IMR-90 (cell line): Measurements from ENCODE around the gene PCSK5. TPM values are rescaled to one million over a fixed set of nuclear protein-coding genes. Genes with fewer than 3 reads are reported as not detected.

ENCODE experiments used
- ATAC-seq: fragments of 200-7000 bp; cut with Tn5 transposase; 2 replicates; pipeline ENCODE4 v1.9.1; 2020; ENCODE audit warnings: low read depth, mild to moderate bottlenecking, moderate library complexity
- BruUV-seq: library from RNA; stranded (reverse); fragments of 400-500 nt; replicated peaks from 2 replicates; lab custom pipeline; 2021; lab: Mats Ljungman, UMichigan
- CTCF ChIA-PET: fragments of 300-600 bp; formaldehyde crosslinking; extraction: SDS; loops from one replicate; lab custom pipeline; 2021; ENCODE audit warnings: antibody characterized with exemption; lab: Yijun Ruan, JAX
- POLR2A ChIA-PET: fragments of 300-600 bp; sonication (Branson Sonifier 250); formaldehyde crosslinking; loops from one replicate; lab custom pipeline; 2022; ENCODE audit warnings: antibody characterized with exemption; ENCODE audit not compliant: unreplicated experiment; lab: Charles Lee
- DNase-seq: peaks from one replicate; pipeline ENCODE4 v3.0.0; 2013
- H2AFZ ChIP-seq: replicated peaks from 2 replicates; pipeline ENCODE3; 2013; ENCODE audit warnings: low read length, mild to moderate bottlenecking; ENCODE audit not compliant: poor library complexity
- H2AK5ac ChIP-seq: 2 replicates; pipeline ENCODE4 v1.6.1; 2013; ENCODE audit warnings: low read depth, low read length, inconsistent platforms
- H2AK9ac ChIP-seq: replicated peaks from 2 replicates; pipeline ENCODE3; 2013; ENCODE audit warnings: mild to moderate bottlenecking, low read depth, low read length, moderate library complexity; ENCODE audit not compliant: poor library complexity
- H2BK120ac ChIP-seq: 2 replicates; pipeline ENCODE4 v1.6.1; 2013; ENCODE audit warnings: low read depth, low read length, inconsistent platforms
- H2BK15ac ChIP-seq: 3 replicates; pipeline ENCODE4 v1.6.1; 2013; ENCODE audit warnings: low read depth, low read length, inconsistent platforms
- H2BK20ac ChIP-seq: 2 replicates; pipeline ENCODE4 v1.6.1; 2013; ENCODE audit warnings: low read depth, mild to moderate bottlenecking, inconsistent platforms, low read length, moderate library complexity
- H2BK5ac ChIP-seq: 2 replicates; pipeline ENCODE4 v1.6.1; 2013; ENCODE audit warnings: mild to moderate bottlenecking, low read depth, low read length, inconsistent platforms; ENCODE audit not compliant: poor library complexity, severe bottlenecking
- H3K14ac ChIP-seq: replicated peaks from 2 replicates; pipeline ENCODE4 v1.6.1; 2013; ENCODE audit warnings: low read depth, low read length, inconsistent platforms
- H3K18ac ChIP-seq: 2 replicates; pipeline ENCODE4 v1.6.1; 2013; ENCODE audit warnings: low read depth, low read length, control low read depth
- H3K23ac ChIP-seq: 2 replicates; pipeline ENCODE4 v1.6.1; 2013; ENCODE audit warnings: low read depth, low read length, inconsistent platforms
- H3K27ac ChIP-seq: 2 replicates; pipeline ENCODE4 v1.5.1; 2013; ENCODE audit warnings: mild to moderate bottlenecking, control low read depth, low read length; ENCODE audit not compliant: insufficient read depth
- H3K27me3 ChIP-seq: 2 replicates; pipeline ENCODE4 v1.6.1; 2013; ENCODE audit warnings: low read length; ENCODE audit not compliant: control insufficient read depth, insufficient read depth
- H3K36me3 ChIP-seq: 2 replicates; pipeline ENCODE4 v1.6.1; 2013; ENCODE audit warnings: low read length, mixed read lengths; ENCODE audit not compliant: control insufficient read depth, insufficient read depth
- H3K4ac ChIP-seq: 2 replicates; pipeline ENCODE4 v1.6.1; 2013; ENCODE audit warnings: low read depth, low read length, inconsistent platforms
- H3K4me1 ChIP-seq: 2 replicates; pipeline ENCODE4 v1.6.1; 2013; ENCODE audit warnings: low read length, mixed read lengths; ENCODE audit not compliant: control insufficient read depth, insufficient read depth
- H3K4me2 ChIP-seq: 2 replicates; pipeline ENCODE4 v1.6.1; 2013; ENCODE audit warnings: low read depth, mild to moderate bottlenecking, control low read depth, low read length, moderate library complexity
- H3K4me3 ChIP-seq: 2 replicates; pipeline ENCODE4 v1.5.1; 2013; ENCODE audit warnings: low read depth, mild to moderate bottlenecking, control low read depth, low read length, moderate library complexity; ENCODE audit not compliant: insufficient read depth
- H3K56ac ChIP-seq: 2 replicates; pipeline ENCODE4 v1.6.1; 2013; ENCODE audit warnings: low read length, inconsistent platforms; ENCODE audit not compliant: insufficient read depth; ENCODE audit errors: extremely low read depth
- H3K79me1 ChIP-seq, 2 experiments: 2 replicates each; pipeline ENCODE4 v1.6.1; 2013; ENCODE audit warnings: low read length in 2 of 2, inconsistent platforms in 1 of 2, low read depth in 1 of 2
- H3K9ac ChIP-seq: 2 replicates; pipeline ENCODE4 v1.6.1; 2013; ENCODE audit warnings: low read depth, low read length, control low read depth
- H3K9me1 ChIP-seq: 2 replicates; pipeline ENCODE4 v1.6.1; 2013; ENCODE audit warnings: low read length, inconsistent platforms; ENCODE audit not compliant: insufficient read depth
- H3K9me3 ChIP-seq: 2 replicates; pipeline ENCODE4 v1.6.1; 2013; ENCODE audit warnings: low read length; ENCODE audit not compliant: control insufficient read depth, insufficient read depth
- H4K20me1 ChIP-seq: 2 replicates; pipeline ENCODE4 v1.6.1; 2013; ENCODE audit warnings: low read length, inconsistent platforms; ENCODE audit not compliant: insufficient read depth
- H4K5ac ChIP-seq: 2 replicates; pipeline ENCODE4 v1.6.1; 2013; ENCODE audit warnings: mild to moderate bottlenecking, low read depth, low read length, control low read depth
- H4K8ac ChIP-seq, 2 experiments: 2 replicates each; pipeline ENCODE4 v1.6.1; 2013; ENCODE audit warnings: low read depth in 2 of 2, low read length in 2 of 2, control low read depth in 1 of 2, inconsistent platforms in 1 of 2
- H4K91ac ChIP-seq: 2 replicates; pipeline ENCODE4 v1.6.1; 2013; ENCODE audit warnings: low read depth, low read length, inconsistent platforms; ENCODE audit not compliant: insufficient read depth
- BHLHE40 ChIP-seq: fragments of 150-350 bp; IDR thresholded peaks from 2 replicates; pipeline ENCODE4 v1.6.1; 2016; ENCODE audit warnings: mild to moderate bottlenecking, low read depth, low read length
- CEBPB ChIP-seq: IDR thresholded peaks from 2 replicates; pipeline ENCODE4 v1.6.1; 2012; ENCODE audit warnings: low read depth, low read length, improper control_type of control experiment
- CHD1 ChIP-seq: IDR thresholded peaks from 2 replicates; pipeline ENCODE4 v1.6.1; 2012; ENCODE audit warnings: low read depth, low read length, improper control_type of control experiment
- CTCF ChIP-seq: conservative IDR thresholded peaks from 2 replicates; pipeline ENCODE4 v1.5.1; 2012; ENCODE audit warnings: mild to moderate bottlenecking, low read depth, low read length, improper control_type of control experiment
- MAFK ChIP-seq: IDR thresholded peaks from 2 replicates; pipeline ENCODE4 v1.6.1; 2012; ENCODE audit warnings: low read depth, low read length, improper control_type of control experiment
- RAD21 ChIP-seq: IDR thresholded peaks from 2 replicates; pipeline ENCODE4 v1.6.1; 2012; ENCODE audit warnings: low read length, improper control_type of control experiment
- RFX5 ChIP-seq: IDR thresholded peaks from 2 replicates; pipeline ENCODE4 v1.8.0; 2012; ENCODE audit warnings: low read depth, mild to moderate bottlenecking, low read length, moderate library complexity
- SMC3 ChIP-seq: fragments of 150-350 bp; IDR thresholded peaks from 2 replicates; pipeline ENCODE4 v1.6.1; 2016; ENCODE audit warnings: low read depth, mild to moderate bottlenecking, antibody characterized with exemption, low read length, moderate library complexity
- WGBS, 2 experiments: methylation state at CpG; one replicate each; pipeline versions ENCODE4 v1.1.5 to v1.1.7; 2013; ENCODE audit warnings: missing lambda C conversion rate in 2 of 2; ENCODE audit not compliant: insufficient read length in 1 of 2; ENCODE audit errors: extremely low coverage in 2 of 2; 5-methylcytosine and 5-hydroxymethylcytosine counted together
- dilution Hi-C: fragments of 300-500 bp; cut with HindIII; formaldehyde crosslinking; loops from one replicate; pipeline ENCODE4 v1.14.3; 2018; ENCODE audit warnings: low sequenced_read_pairs; ENCODE audit not compliant: unreplicated experiment
- in situ Hi-C: fragments of 300-500 bp; cut with MboI; formaldehyde crosslinking; loops from 3 replicates; pipeline ENCODE4 v1.14.3; 2019; ENCODE audit warnings: low sequenced_read_pairs, inconsistent platforms, mixed read lengths
- intact Hi-C: fragments of 100-400 bp; cut with micrococcal nuclease; formaldehyde crosslinking; loops from 2 replicates; pipeline ENCODE4 v1.10.0; 2022
- polyA plus RNA-seq, 3 experiments: library from polyadenylated mRNA; depleted of rRNA; stranded (reverse); fragments of >200 nt; gene quantifications; 2 replicates each; pipeline ENCODE4 v1.2.3, GENCODE V29; 2012; ENCODE audit warnings: low replicate concordance in 1 of 3
- total RNA-seq: library from RNA; depleted of rRNA; stranded (reverse); fragments of >200 nt; gene quantifications from 2 replicates; pipeline ENCODE4 v1.2.3, GENCODE V29; 2012

Gene PCSK5
- total and polyA plus RNA-seq, 2 of the 4 experiments (the other 2 are of a cell fraction): 1.5 to 3.0 TPM

- ATAC-seq: no peak
- Histone ChIP-seq H3K56ac (no peak overlapping the region), H3K23ac (no peak overlapping the region), H2BK120ac (no peak overlapping the region), H3K79me1 (no peaks in the 10 kb centered on the region), H3K4me2 (no peak overlapping the region), H3K27ac (no peak overlapping the region), H2BK5ac (no peak overlapping the region), H3K27me3 (no peaks in the 10 kb centered on the region; the same call in 1 of the 2 replicates), H4K8ac (no peak overlapping the region), H3K4me3 (no peak overlapping the region), H3K9me3 (no peaks in the 10 kb centered on the region), H2BK20ac (no peak overlapping the region), H4K20me1 (no peaks in the 10 kb centered on the region), H3K9ac (no peak overlapping the region), H3K4ac (no peak overlapping the region), H2BK15ac (no peak overlapping the region), H2AK5ac (no peak overlapping the region), H4K5ac (no peak overlapping the region), H3K4me1 (no peaks in the 10 kb centered on the region), H3K18ac (no peak overlapping the region), H2AFZ (no peak overlapping the region), H3K14ac (no peak overlapping the region), H2AK9ac (no peak overlapping the region), H3K36me3 (no peaks in the 10 kb centered on the region), H4K91ac (no peak overlapping the region), H3K9me1 (no peaks in the 10 kb centered on the region)
- in situ Hi-C loops: no loop called here
- BruUV-seq: no TSS peak
- ChIA-PET POLR2A (no interaction called here), CTCF (no interaction called here)
- dilution Hi-C loops: no loop called here
- no CpG with 5 or more reads among the region's 5 CpGs for WGBS, 2 experiments
- no peak for DNase-seq
- intact Hi-C loops: no loop called here
- TF ChIP-seq MAFK (no peak), RAD21 (no peak), SMC3 (no peak), CHD1 (no peak), CTCF (no peak), CEBPB (no peak), BHLHE40 (no peak), RFX5 (no peak)
Observed at GRCh38 chr9:76310991-76311390, 420.5 kb downstream of the PCSK5 start.
